K562 (cell line): Measurements from ENCODE around the gene BDP1. TPM values are rescaled to one million over a fixed set of nuclear protein-coding genes. Genes with fewer than 3 reads are reported as not detected.

Experiments used
- ATAC-seq: fragments of 200-7000 bp; cut with Tn5 transposase; 3 replicates; pipeline ENCODE4 v1.9.1; 2020; ENCODE audit warnings: moderate library complexity
- BruUV-seq: library from RNA; stranded (reverse); fragments of 400-500 nt; replicated peaks from 2 replicates; lab custom pipeline; 2021; lab: Mats Ljungman, UMichigan
- CTCF ChIA-PET: fragments of 300-600 bp; formaldehyde crosslinking; extraction: SDS; loops from one replicate; lab custom pipeline; 2021; ENCODE audit warnings: low intra/inter-chr PET ratio; lab: Yijun Ruan, JAX
- POLR2A ChIA-PET: fragments of 300-600, 350-650 bp; sonication (Branson Sonifier 250); formaldehyde crosslinking; extraction: SDS; loops from one replicate; lab custom pipeline; 2021; ENCODE audit warnings: antibody characterized with exemption, inconsistent platforms; lab: Yijun Ruan, JAX
- DNase-seq, 4 experiments: peaks; one replicate each; pipeline versions ENCODE4 v3.0.0 to v3.0.0-alpha.2; 2011 to 2018; ENCODE audit warnings: low spot score in 3 of 4, mixed read lengths in 3 of 4; ENCODE audit errors: extremely low read depth in 1 of 4
- FAIRE-seq: peaks from 2 replicates; lab custom pipeline; 2011; peaks lifted over from hg19 to GRCh38; lab: Jason Lieb, UNC
- H2AFZ ChIP-seq: 2 replicates; pipeline ENCODE4 v1.6.0; 2011; ENCODE audit warnings: low read depth, low read length, control low read depth, inconsistent platforms
- H3K27ac ChIP-seq: fragments of 200-600 bp; 3 replicates; pipeline ENCODE4 v1.8.0; 2011; ENCODE audit warnings: low read depth, mild to moderate bottlenecking, control low read depth, inconsistent platforms, low read length, moderate library complexity, mixed read lengths; ENCODE audit errors: extremely low read depth
- H3K27me3 ChIP-seq, 2 experiments: fragments of 300-600 bp in 1 of 2; 2 replicates in 1 of 2; 3 replicates in 1 of 2; pipeline versions ENCODE4 v1.6.0 to v1.8.0; 2011; ENCODE audit warnings: inconsistent platforms in 2 of 2, low read length in 2 of 2, mild to moderate bottlenecking in 1 of 2, mixed read lengths in 1 of 2, moderate library complexity in 1 of 2; ENCODE audit not compliant: control insufficient read depth in 2 of 2, insufficient read depth in 2 of 2
- H3K36me3 ChIP-seq: fragments of 300-600 bp; 3 replicates; pipeline ENCODE4 v1.8.0; 2011; ENCODE audit warnings: mild to moderate bottlenecking, low read length, inconsistent platforms; ENCODE audit not compliant: control insufficient read depth, insufficient read depth
- H3K4me1 ChIP-seq, 2 experiments: fragments of 200-600 bp in 1 of 2; replicated peaks in 1 of 2; 2 replicates in 1 of 2; 3 replicates in 1 of 2; pipeline versions ENCODE4 v1.5.1 to v1.8.0; 2011; ENCODE audit warnings: inconsistent platforms in 2 of 2, low read length in 2 of 2, mild to moderate bottlenecking in 1 of 2, mixed read lengths in 1 of 2, moderate library complexity in 1 of 2; ENCODE audit not compliant: control insufficient read depth in 2 of 2, insufficient read depth in 2 of 2
- H3K4me2 ChIP-seq: 2 replicates; pipeline ENCODE4 v1.6.1; 2011; ENCODE audit warnings: low read length, control low read depth, inconsistent platforms, mixed read lengths; ENCODE audit not compliant: insufficient read depth
- H3K4me3 ChIP-seq: fragments of 200-600 bp; sonication (generic), shearing (Covaris generic); 2 replicates; pipeline ENCODE4 v1.5.1; 2016; ENCODE audit warnings: control low read depth, inconsistent platforms
- H3K79me2 ChIP-seq: fragments of 200-600 bp; 3 replicates; pipeline ENCODE4 v1.8.0; 2011; ENCODE audit warnings: low read length, inconsistent platforms; ENCODE audit not compliant: control insufficient read depth, insufficient read depth
- H3K9ac ChIP-seq, 2 experiments: 2 replicates each; pipeline versions ENCODE4 v1.6.0 to v1.6.1; 2011; ENCODE audit warnings: low read depth in 2 of 2, low read length in 2 of 2, control low read depth in 1 of 2, inconsistent platforms in 1 of 2, mild to moderate bottlenecking in 1 of 2, mixed read lengths in 1 of 2; ENCODE audit not compliant: insufficient read depth in 1 of 2
- H3K9me1 ChIP-seq: one replicate; pipeline ENCODE4 v1.6.0; 2011; ENCODE audit warnings: inconsistent platforms, mild to moderate bottlenecking, low read length, moderate library complexity; ENCODE audit not compliant: control insufficient read depth, insufficient read depth
- H3K9me3 ChIP-seq: replicated peaks from 2 replicates; pipeline ENCODE4 v1.5.1; 2011; ENCODE audit warnings: low read depth, low read length, inconsistent platforms; ENCODE audit not compliant: control insufficient read depth, insufficient read depth
- H4K20me1 ChIP-seq: replicated peaks from 2 replicates; pipeline ENCODE4 v1.6.1; 2011; ENCODE audit warnings: low read length, inconsistent platforms, mixed read lengths; ENCODE audit not compliant: control insufficient read depth, insufficient read depth
- ARID1B ChIP-seq: fragments of 450-650 bp; IDR thresholded peaks from 2 replicates; pipeline ENCODE4 v1.6.1; 2016; ENCODE audit warnings: antibody characterized with exemption, mild to moderate bottlenecking, inconsistent platforms
- C11orf30 ChIP-seq: fragments of 450-650 bp; IDR thresholded peaks from 2 replicates; pipeline ENCODE4 v1.6.1; 2016; ENCODE audit warnings: low read depth, mild to moderate bottlenecking
- CHCHD3 ChIP-seq: fragments of 250-450 bp; sonication (Bioruptor Pico); IDR thresholded peaks from 2 replicates; pipeline ENCODE4 v2.1.2; 2022; ENCODE audit warnings: mild to moderate bottlenecking
- DMBX1 ChIP-seq: fragments of 250-450 bp; sonication (Bioruptor Pico); IDR thresholded peaks from 2 replicates; pipeline ENCODE4 v1.8.0; 2022; ENCODE audit warnings: inconsistent platforms, mild to moderate bottlenecking, moderate library complexity, borderline replicate concordance
- IRF1 ChIP-seq: sonication (generic); formaldehyde crosslinking; IDR thresholded peaks from 2 replicates; pipeline ENCODE4 v1.8.0; 2022; ENCODE audit warnings: missing genetic modification reagents, mild to moderate bottlenecking, borderline replicate concordance
- JUND ChIP-seq, 2 experiments: IDR thresholded peaks; 2 replicates in 1 of 2; 3 replicates in 1 of 2; pipeline ENCODE4 v1.6.1; 2011; ENCODE audit warnings: borderline replicate concordance in 2 of 2, low read depth in 2 of 2, low read length in 2 of 2, improper control_type of control experiment in 1 of 2, missing biosample characterization in 1 of 2, missing genetic modification characterization in 1 of 2, missing genetic modification reagents in 1 of 2
- MAFF ChIP-seq: IDR thresholded peaks from 2 replicates; pipeline ENCODE4 v1.6.1; 2012; ENCODE audit warnings: low read length, improper control_type of control experiment
- MAFG ChIP-seq: fragments of 450-650 bp; conservative IDR thresholded peaks from 2 replicates; pipeline ENCODE4 v1.6.1; 2016; ENCODE audit warnings: missing genetic modification characterization, missing compliant biosample characterization
- MAFK ChIP-seq: IDR thresholded peaks from 2 replicates; pipeline ENCODE4 v1.6.1; 2011; ENCODE audit warnings: low read length, improper control_type of control experiment
- MEF2D ChIP-seq: conservative IDR thresholded peaks from 2 replicates; pipeline ENCODE4 v1.6.1; 2016; ENCODE audit warnings: low read depth, missing genetic modification characterization, missing compliant biosample characterization
- NFE2 ChIP-seq: IDR thresholded peaks from 2 replicates; pipeline ENCODE4 v1.6.1; 2014; ENCODE audit warnings: antibody characterized with exemption, low read depth
- NFE2L1 ChIP-seq: fragments of 450-650 bp; IDR thresholded peaks from 2 replicates; pipeline ENCODE4 v1.6.1; 2016; ENCODE audit warnings: missing genetic modification characterization, low read depth, mild to moderate bottlenecking, missing compliant biosample characterization, moderate library complexity, borderline replicate concordance
- PRPF4 ChIP-seq: fragments of 200-400 bp; formaldehyde crosslinking; IDR thresholded peaks from one replicate; pipeline ENCODE4 v1.6.1; 2017; ENCODE audit warnings: low read length, low read depth, mild to moderate bottlenecking; ENCODE audit not compliant: insufficient read depth, poor library complexity, severe bottlenecking
- SMAD4 ChIP-seq: fragments of 250-450 bp; sonication (Bioruptor Pico); conservative IDR thresholded peaks from 2 replicates; pipeline ENCODE4 v1.8.0; 2021; ENCODE audit warnings: inconsistent platforms, mild to moderate bottlenecking, moderate library complexity
- SMARCA4 ChIP-seq: fragments of 450-650 bp; IDR thresholded peaks from 2 replicates; pipeline ENCODE4 v1.6.1; 2016
- SRSF3 ChIP-seq: fragments of 200-400 bp; formaldehyde crosslinking; IDR thresholded peaks from 2 replicates; pipeline ENCODE4 v1.6.1; 2016; ENCODE audit warnings: mild to moderate bottlenecking, low read length, moderate library complexity; ENCODE audit not compliant: insufficient read depth
- TAF7 ChIP-seq: fragments of 450-650 bp; IDR thresholded peaks from 2 replicates; pipeline ENCODE4 v1.6.1; 2016; ENCODE audit warnings: missing genetic modification characterization, missing compliant biosample characterization
- TEAD1 ChIP-seq, 2 experiments: fragments of 450-650 bp in 1 of 2; sonication (generic) in 1 of 2; formaldehyde crosslinking; IDR thresholded peaks; 2 replicates each; pipeline versions ENCODE4 v1.4.0 to v1.8.0; 2020 to 2022; ENCODE audit warnings: mild to moderate bottlenecking in 2 of 2, missing genetic modification reagents in 1 of 2
- TRIM24 ChIP-seq, 2 experiments: fragments of 450-650 bp; IDR thresholded peaks; 2 replicates each; pipeline ENCODE4 v1.6.1; 2016
- ZNF316 ChIP-seq: fragments of 450-650 bp; IDR thresholded peaks from 2 replicates; pipeline ENCODE4 v1.6.1; 2016
- ZNF707 ChIP-seq: fragments of 250-450 bp; sonication (Bioruptor Pico); conservative IDR thresholded peaks from 2 replicates; pipeline ENCODE4 v1.8.0; 2022; ENCODE audit warnings: inconsistent platforms, mild to moderate bottlenecking, moderate library complexity
- WGBS: fragments of 100-300 bp; shearing (Covaris generic); methylation state at CpG from one replicate; pipeline ENCODE4 v1.1.6; 2016; ENCODE audit warnings: low coverage, mixed read lengths; ENCODE audit not compliant: insufficient coverage; ENCODE audit errors: missing lambda C conversion rate; 5-methylcytosine and 5-hydroxymethylcytosine counted together
- in situ Hi-C: fragments of 300-500 bp; cut with MboI; formaldehyde crosslinking; loops from 4 replicates; pipeline ENCODE4 v1.15.0; 2018; ENCODE audit warnings: inconsistent platforms, mixed read lengths
- intact Hi-C: fragments of 100-400 bp; cut with micrococcal nuclease; formaldehyde crosslinking; loops from 2 replicates; pipeline ENCODE4 v1.14.2; 2022
- polyA plus RNA-seq, 8 experiments: library from polyadenylated mRNA; depleted of rRNA in 4 of 8; stranded (reverse) in 5 of 8; unstranded in 3 of 8; fragments of >200 nt; fragmentation: Nextera tagmentation in 2 of 8; fragmentation: Illumina TruSeq in 1 of 8; extraction: Ambion mirVana in 2 of 8; extraction: Trizol in 1 of 8; gene quantifications; 2 replicates each; pipeline versions ENCODE4 v1.2.1 to v1.2.3, GENCODE V29; 2011 to 2014; ENCODE audit warnings: inconsistent platforms in 1 of 8, missing spikeins in 1 of 8
- total RNA-seq, 7 experiments: library from RNA; depleted of rRNA in 6 of 7; stranded (reverse); fragments of >200 nt in 6 of 7; fragmentation: Illumina TruSeq in 2 of 7; extraction: Trizol in 2 of 7; gene quantifications; 2 replicates each; pipeline versions ENCODE4 v1.2.1 to v1.2.3, GENCODE V29; 2011 to 2021; ENCODE audit warnings: low replicate concordance in 1 of 7

Gene BDP1
- total and polyA plus RNA-seq, 9 of the 15 experiments (the other 6 are each of a cell fraction or from before 2014, with no cell fraction given), result 6.9 to 47.3 (median 23.9) TPM

GRCh38 chr5:71533142-71533541 is 77.7 kb downstream of the BDP1 start:
- DNase-seq, result no peak
- no peak overlapping the region for H2AFZ ChIP-seq
- no peak overlapping the region for H3K4me2 ChIP-seq
- no peaks in the 10 kb centered on the region; the same call in 1 of the 2 replicates for H3K9me3 ChIP-seq
- H4K20me1 ChIP-seq, result no peaks in the 10 kb centered on the region
- TF ChIP-seq TEAD1 (CRISPR knock-in tag; IDR thresholded peaks at IDR 0.05), result no peak
- TF ChIP-seq SRSF3, result no peak
- no peak for TF ChIP-seq TAF7 (tag)
- TF ChIP-seq ZNF707 (CRISPR knock-in tag), result 0 out of 2 replicates have a peak, but pooled peaks have one; percentile 24
- peak; percentile 88 for TF ChIP-seq C11orf30
- peak; percentile 91 for TF ChIP-seq ZNF316
- TF ChIP-seq MAFG (tag), result peak; percentile 90
- TF ChIP-seq ARID1B, result peak; percentile 30; the same call in 1 of the 2 replicates
- peak; percentile 62; the same call in 1 of the 2 replicates for TF ChIP-seq MAFK
- peak; percentile 63 for TF ChIP-seq SMARCA4
- TF ChIP-seq IRF1 (CRISPR knock-in tag), result no peak
- peak; percentile 47; the same call in 1 of the 2 replicates for TF ChIP-seq DMBX1
- TF ChIP-seq JUND (IDR thresholded peaks at IDR 0.05; ENCODE audit: borderline replicate concordance, low read depth, low read length), result no peak
- 0 out of 3 replicates have a peak, but pooled peaks have one; percentile 9 for TF ChIP-seq JUND (tag; IDR thresholded peaks at IDR 0.05; ENCODE audit: borderline replicate concordance, low read depth, low read length)
- peak; percentile 80 for TF ChIP-seq NFE2
- TF ChIP-seq TRIM24 (IDR thresholded peaks at IDR 0.05), result peak in 1 of 2 experiments; percentile 41; a peak in 2 of 4 replicates
- TF ChIP-seq CHCHD3 (CRISPR knock-in tag), result no peak
- peak; percentile 62; the same call in 1 of the 2 replicates for TF ChIP-seq MAFF
- no peak for TF ChIP-seq MEF2D (tag)
- TF ChIP-seq NFE2L1 (tag), result peak; percentile 80
- peak; percentile 40 for TF ChIP-seq SMAD4 (CRISPR knock-in tag)
- no peak for TF ChIP-seq PRPF4
- no peaks in the 10 kb centered on the region for H3K79me2 ChIP-seq
- no peak overlapping the region for H3K9ac ChIP-seq
- peaks cover 63% of the 10 kb centered on the region for H3K36me3 ChIP-seq
- BruUV-seq, result no TSS peak
- ChIA-PET CTCF (no interaction called here), POLR2A (no interaction called here)
- H3K27me3 ChIP-seq, result no peaks in the 10 kb centered on the region
- no peak overlapping the region for H3K4me3 ChIP-seq
- intact Hi-C loops (no loop called here), in situ Hi-C loops (no loop called here)
- ATAC-seq, result peak; percentile 33; the same call in 2 of the 3 replicates
- H3K27ac ChIP-seq, result peak overlapping the region; percentile 24; the same call in 1 of the 3 replicates
- 53% methylated on average over 2 of the region's 3 CpGs for WGBS
- H3K4me1 ChIP-seq, result peaks cover 0 to 3% of the 10 kb centered on the region in 2 experiments; a peak in 2 of 5 replicates
- FAIRE-seq, result no peak
- no peaks in the 10 kb centered on the region for H3K9me1 ChIP-seq
